ENCODE results near the gene PRICKLE4.

PRICKLE4 gene

DNA sequence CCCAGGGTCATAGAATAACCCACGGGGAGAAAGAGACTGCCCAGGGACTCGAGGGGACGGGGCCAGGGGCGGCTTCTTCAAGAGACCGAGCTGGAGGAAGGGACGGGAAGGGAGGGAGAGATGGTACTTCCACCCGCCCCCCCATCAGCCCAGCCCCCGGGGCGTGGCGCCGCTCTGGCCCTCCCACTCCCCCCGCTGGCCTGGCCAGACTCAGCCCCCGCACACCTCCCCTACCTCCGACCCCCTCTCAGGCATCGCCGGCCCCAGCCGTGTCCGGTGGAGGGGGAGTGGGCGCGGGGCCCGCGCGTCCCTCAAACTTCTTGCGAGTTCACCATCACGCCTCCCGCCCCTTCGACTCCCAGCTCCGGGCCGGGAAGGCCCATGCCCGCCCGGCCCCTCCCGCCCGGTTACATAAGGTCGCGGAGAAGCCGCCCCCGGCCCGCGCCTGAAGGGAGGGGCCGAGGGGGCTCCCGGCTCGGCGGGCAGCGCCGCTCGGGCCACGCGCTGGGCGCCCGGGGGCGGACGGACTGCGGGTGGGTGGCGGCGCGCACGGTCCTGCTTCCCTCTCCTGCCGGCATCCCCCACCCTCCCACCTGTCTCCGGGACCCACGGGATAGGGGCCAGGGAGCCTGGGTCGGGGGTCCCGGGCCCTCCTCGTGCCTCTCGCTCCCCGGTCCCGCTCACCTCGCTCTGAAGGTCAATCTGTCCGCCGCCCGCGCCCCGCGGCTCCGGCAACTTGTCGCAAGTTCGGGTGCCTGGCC is 45.7 kb upstream of the PRICKLE4 start:
- Histone ChIP-seq H3K79me2 (ENCODE audit: insufficient read depth, low read length) (peaks cover 8% of the 10 kb centered on the region; the same call in 1 of the 2 replicates), H2AFZ (ENCODE audit: low read length) (peak overlapping the region; percentile 88), H3K4me2 (ENCODE audit: low read depth, low read length, poor library complexity, severe bottlenecking) (peak overlapping the region; percentile 75), H3F3A (ENCODE audit: low read depth) (no peaks in the 10 kb centered on the region), H3K9me2 (replicated peaks; ENCODE audit: low read depth, low read length) (no peaks in the 10 kb centered on the region), H3K4me3 (ENCODE audit: low read length, poor library complexity, severe bottlenecking) (peak overlapping the region; percentile 72), H3K36me3 (ENCODE audit: insufficient read depth, low read length) (no peaks in the 10 kb centered on the region), H3K4me1 (ENCODE audit: insufficient read depth, low read length, poor library complexity, severe bottlenecking) (peaks cover 45% of the 10 kb centered on the region), H3K27me3 (ENCODE audit: insufficient read depth, low read length, poor library complexity, severe bottlenecking) (no peaks in the 10 kb centered on the region), H3K9me3 (ENCODE audit: insufficient read depth, low read depth, low read length) (no peaks in the 10 kb centered on the region), H3K9ac (ENCODE audit: low read depth, low read length, poor library complexity, severe bottlenecking) (peak overlapping the region; percentile 63), H4K20me1 (ENCODE audit: insufficient read depth, low read length, poor library complexity, severe bottlenecking) (no peaks in the 10 kb centered on the region)
- TF ChIP-seq EZH2phosphoT487 (IDR thresholded peaks at IDR 0.05; ENCODE audit: borderline replicate concordance), result no peak
- TF ChIP-seq, protein P1, sequence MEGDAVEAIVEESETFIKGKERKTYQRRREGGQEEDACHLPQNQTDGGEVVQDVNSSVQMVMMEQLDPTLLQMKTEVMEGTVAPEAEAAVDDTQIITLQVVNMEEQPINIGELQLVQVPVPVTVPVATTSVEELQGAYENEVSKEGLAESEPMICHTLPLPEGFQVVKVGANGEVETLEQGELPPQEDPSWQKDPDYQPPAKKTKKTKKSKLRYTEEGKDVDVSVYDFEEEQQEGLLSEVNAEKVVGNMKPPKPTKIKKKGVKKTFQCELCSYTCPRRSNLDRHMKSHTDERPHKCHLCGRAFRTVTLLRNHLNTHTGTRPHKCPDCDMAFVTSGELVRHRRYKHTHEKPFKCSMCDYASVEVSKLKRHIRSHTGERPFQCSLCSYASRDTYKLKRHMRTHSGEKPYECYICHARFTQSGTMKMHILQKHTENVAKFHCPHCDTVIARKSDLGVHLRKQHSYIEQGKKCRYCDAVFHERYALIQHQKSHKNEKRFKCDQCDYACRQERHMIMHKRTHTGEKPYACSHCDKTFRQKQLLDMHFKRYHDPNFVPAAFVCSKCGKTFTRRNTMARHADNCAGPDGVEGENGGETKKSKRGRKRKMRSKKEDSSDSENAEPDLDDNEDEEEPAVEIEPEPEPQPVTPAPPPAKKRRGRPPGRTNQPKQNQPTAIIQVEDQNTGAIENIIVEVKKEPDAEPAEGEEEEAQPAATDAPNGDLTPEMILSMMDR (conservative IDR thresholded peaks at IDR 0.05; ENCODE audit: low read length), result no peak

DNA sequence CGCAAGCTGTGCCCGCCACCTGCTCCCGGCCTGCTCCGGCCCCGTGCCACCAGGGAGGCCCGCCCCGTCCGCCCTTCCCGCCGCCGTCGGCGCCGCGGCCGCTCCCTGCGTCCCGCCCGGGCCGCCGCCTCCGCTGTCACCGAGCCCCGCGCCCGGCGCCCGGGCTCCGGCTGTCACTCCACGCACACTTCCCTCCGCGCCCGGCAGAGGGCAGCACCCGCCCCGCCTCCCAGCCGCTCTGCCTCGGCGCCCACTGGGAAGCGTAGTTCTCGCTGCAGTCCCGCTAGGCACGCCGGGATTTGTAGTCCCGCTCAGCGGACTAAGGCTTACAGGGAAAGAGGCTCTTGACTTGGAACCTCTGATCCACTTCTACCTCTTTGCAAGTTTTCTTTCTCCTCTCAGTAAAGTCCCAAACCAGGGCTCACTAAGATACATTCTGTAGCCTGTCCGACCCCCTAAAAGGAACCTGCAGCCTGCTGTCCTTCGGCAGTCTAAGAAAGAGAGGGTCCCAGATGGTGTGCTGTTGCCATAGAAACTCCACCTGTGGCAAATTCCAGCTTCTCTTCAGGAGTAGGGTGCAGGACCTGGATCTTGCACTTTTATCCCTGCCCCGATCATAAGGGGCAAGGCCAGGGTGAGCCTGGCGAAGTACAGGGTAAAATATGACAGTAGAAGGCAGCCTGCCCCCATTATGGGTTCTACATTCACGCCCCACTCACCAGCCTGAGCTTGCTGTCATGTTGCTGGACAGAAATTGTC is 45.0 kb upstream of the PRICKLE4 start, which contains the start of gene TFEB:
Gene TFEB, minus strand, starts transcription at position 182 of the 759 bp plus-strand sequence. CDS start 44,395 bp downstream, outside the sequence.
- TF ChIP-seq EZH2phosphoT487 (IDR thresholded peaks at IDR 0.05; ENCODE audit: borderline replicate concordance), result no peak
- TF ChIP-seq, protein P1 (conservative IDR thresholded peaks at IDR 0.05; ENCODE audit: low read length), result peak; percentile 64
- H3K9me2 ChIP-seq (replicated peaks; ENCODE audit: low read depth, low read length), result no peaks in the 10 kb centered on the region
- peaks cover 8% of the 10 kb centered on the region; the same call in 1 of the 2 replicates for H3K79me2 ChIP-seq (ENCODE audit: insufficient read depth, low read length)
- H3K36me3 ChIP-seq (ENCODE audit: insufficient read depth, low read length), result no peaks in the 10 kb centered on the region
- H4K20me1 ChIP-seq (ENCODE audit: insufficient read depth, low read length, poor library complexity, severe bottlenecking), result no peaks in the 10 kb centered on the region
- H3K4me3 ChIP-seq (ENCODE audit: low read length, poor library complexity, severe bottlenecking), result peak within 1 kb of the TSS; percentile 72
- peak within 1 kb of the TSS; percentile 63 for H3K9ac ChIP-seq (ENCODE audit: low read depth, low read length, poor library complexity, severe bottlenecking)
- no peaks in the 10 kb centered on the region for H3F3A ChIP-seq (ENCODE audit: low read depth)
- H3K4me1 ChIP-seq (ENCODE audit: insufficient read depth, low read length, poor library complexity, severe bottlenecking), result peaks cover 38% of the 10 kb centered on the region
- H2AFZ ChIP-seq (ENCODE audit: low read length), result peak within 1 kb of the TSS; percentile 88
- H3K4me2 ChIP-seq (ENCODE audit: low read depth, low read length, poor library complexity, severe bottlenecking), result peak within 1 kb of the TSS; percentile 75
- H3K27me3 ChIP-seq (ENCODE audit: insufficient read depth, low read length, poor library complexity, severe bottlenecking), result no peaks in the 10 kb centered on the region
- H3K9me3 ChIP-seq (ENCODE audit: insufficient read depth, low read depth, low read length), result no peaks in the 10 kb centered on the region

DNA sequence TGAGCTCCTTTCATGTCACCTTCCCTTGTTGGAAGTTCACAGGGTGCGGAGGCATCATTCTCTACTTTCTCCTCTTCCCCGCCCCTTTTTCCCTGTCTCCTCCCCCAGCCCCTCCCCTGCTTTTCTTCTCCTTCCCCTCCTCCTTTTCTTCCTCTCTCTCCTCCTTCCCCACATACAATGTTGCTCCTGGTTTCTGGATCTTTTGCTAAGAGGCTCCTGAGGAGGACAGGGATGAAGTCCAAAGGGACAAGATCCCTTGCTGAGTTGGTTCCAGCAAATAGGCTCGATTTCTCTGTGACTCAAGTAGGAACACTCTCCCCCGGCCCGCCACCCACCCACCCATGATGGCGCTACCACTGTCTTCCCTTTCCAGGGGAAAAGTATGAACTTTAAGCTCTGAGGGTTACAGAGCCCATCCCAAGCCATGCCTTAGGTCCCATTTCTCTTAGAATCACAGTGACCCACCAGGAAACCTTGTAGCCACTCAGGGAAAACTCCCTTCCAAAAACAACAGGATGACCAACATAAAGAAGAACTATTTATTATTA is 44.3 kb upstream of the PRICKLE4 start:
- Histone ChIP-seq H3K4me1 (ENCODE audit: insufficient read depth, low read length, poor library complexity, severe bottlenecking) (peaks cover 32% of the 10 kb centered on the region), H3K4me2 (ENCODE audit: low read depth, low read length, poor library complexity, severe bottlenecking) (peak overlapping the region; percentile 65), H3K9me2 (replicated peaks; ENCODE audit: low read depth, low read length) (no peaks in the 10 kb centered on the region), H3K36me3 (ENCODE audit: insufficient read depth, low read length) (no peaks in the 10 kb centered on the region), H3K4me3 (ENCODE audit: low read length, poor library complexity, severe bottlenecking) (no peak overlapping the region), H3K9ac (ENCODE audit: low read depth, low read length, poor library complexity, severe bottlenecking) (no peak overlapping the region), H3K27me3 (ENCODE audit: insufficient read depth, low read length, poor library complexity, severe bottlenecking) (no peaks in the 10 kb centered on the region), H4K20me1 (ENCODE audit: insufficient read depth, low read length, poor library complexity, severe bottlenecking) (no peaks in the 10 kb centered on the region), H2AFZ (ENCODE audit: low read length) (0 out of 2 replicates have a peak overlapping the region, but pooled peaks have one; percentile 55), H3K9me3 (ENCODE audit: insufficient read depth, low read depth, low read length) (no peaks in the 10 kb centered on the region), H3F3A (ENCODE audit: low read depth) (no peaks in the 10 kb centered on the region), H3K79me2 (ENCODE audit: insufficient read depth, low read length) (peaks cover 8% of the 10 kb centered on the region; the same call in 1 of the 2 replicates)
- no peak for TF ChIP-seq EZH2phosphoT487 (IDR thresholded peaks at IDR 0.05; ENCODE audit: borderline replicate concordance)
- TF ChIP-seq, protein P1 (conservative IDR thresholded peaks at IDR 0.05; ENCODE audit: low read length), result no peak
